HG03196 (cell line): ENCODE results near the gene UCMA.
"Not testable (repeated sequence)": the region's sequence is repeated elsewhere in the genome, so short reads cannot be mapped to it uniquely, and the experiment has no call there.

Experiments used
- ATAC-seq: cut with Tn5 transposase; IDR thresholded peaks from one replicate; pipeline ENCODE4 v1.9.1; 2021; ENCODE audit not compliant: unreplicated experiment

UCMA gene, protein sequence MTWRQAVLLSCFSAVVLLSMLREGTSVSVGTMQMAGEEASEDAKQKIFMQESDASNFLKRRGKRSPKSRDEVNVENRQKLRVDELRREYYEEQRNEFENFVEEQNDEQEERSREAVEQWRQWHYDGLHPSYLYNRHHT

DNA sequence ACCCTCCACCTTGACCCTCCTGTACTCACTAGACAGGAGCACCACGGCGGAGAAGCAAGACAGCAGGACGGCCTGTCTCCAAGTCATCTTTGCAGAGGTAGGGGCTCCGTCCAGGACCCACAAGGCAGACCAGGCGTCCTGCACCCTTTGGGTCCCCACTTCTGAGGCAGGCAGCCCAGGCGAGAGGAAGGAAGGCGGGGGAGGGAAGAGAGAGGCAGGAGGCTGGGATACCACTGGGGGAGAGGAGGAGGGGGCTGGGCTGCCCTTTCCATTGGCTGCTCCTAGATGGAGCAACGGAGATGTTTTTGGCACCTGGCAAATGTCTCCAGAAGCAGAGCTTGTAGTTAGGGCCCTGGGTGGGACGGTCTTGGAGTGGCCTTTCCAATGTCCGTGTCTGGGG is at the start of gene UCMA:
UCMA (minus strand) TSS at position 203 of the 400 bp plus-strand sequence; CDS start at position 87, 116 bp downstream.
- no peak for ATAC-seq

DNA sequence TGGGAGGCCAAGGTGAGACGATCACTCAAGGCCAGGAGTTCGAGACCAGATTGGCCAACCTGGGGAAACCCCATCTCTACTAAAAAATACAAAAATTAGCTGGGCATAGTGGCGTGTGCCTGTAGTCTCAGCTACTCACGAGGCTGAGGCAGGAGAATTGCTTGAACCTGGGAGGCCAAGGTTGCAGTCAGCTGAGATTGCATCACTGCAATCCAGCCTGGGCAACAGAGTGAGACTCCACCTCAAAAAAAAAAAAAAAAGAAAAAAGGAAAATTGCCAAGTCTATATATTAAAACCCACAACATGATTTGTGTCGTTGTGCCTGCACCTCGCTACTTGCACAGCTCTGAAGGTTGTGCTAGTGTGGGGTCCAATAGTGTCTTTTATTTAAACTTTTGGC is 48.2 kb upstream of the UCMA start:
- ATAC-seq: not testable (repeated sequence)

DNA sequence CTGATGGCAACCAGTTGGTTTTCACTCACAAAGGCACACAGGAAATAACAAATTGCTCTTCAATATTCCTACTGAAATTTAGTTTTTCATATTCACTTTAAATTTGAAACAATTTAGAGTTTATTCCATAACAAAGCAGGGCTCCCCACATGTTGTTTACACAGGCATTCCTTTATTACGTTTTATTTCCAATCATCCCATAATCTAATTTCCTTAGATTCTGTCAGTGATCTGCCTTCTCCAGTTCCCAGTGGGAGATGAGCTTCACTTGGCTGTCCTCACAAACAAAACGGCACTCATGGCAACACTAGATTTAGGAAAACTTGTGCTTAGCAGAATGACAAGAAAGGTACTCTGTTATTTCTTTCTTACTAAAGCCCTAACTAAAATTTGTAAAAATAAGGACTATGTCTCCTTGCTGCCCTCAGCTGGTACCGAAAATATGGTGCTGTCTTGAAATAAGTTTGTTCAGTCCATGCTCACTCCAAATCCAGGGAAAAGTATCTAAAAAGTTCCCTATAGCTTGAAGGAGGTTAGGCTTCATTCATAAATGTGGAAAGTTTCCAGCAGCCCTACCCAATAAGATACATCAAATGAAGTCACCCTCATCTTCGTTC is 42.7 kb upstream of the UCMA start:
- ATAC-seq: no peak

DNA sequence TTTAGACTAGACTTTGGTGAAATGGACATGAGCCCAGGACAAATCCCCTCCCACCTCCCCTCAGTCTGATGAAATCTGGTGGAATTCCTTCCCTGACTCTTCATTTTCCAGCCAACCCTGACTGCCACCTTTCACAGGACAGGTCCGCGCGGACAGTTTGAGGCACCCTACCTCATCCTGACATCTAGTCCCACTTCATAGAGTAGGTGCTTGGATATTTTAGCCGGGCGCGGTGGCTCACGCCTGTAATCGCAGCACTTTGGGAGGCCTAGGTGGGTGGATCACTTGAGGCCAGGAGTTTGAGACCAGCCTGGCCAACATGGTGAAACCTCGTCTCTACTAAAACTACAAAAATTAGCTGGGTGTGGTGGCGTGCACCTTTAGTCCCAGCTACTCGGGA is 42.0 kb upstream of the UCMA start:
- not testable (repeated sequence) for ATAC-seq

DNA sequence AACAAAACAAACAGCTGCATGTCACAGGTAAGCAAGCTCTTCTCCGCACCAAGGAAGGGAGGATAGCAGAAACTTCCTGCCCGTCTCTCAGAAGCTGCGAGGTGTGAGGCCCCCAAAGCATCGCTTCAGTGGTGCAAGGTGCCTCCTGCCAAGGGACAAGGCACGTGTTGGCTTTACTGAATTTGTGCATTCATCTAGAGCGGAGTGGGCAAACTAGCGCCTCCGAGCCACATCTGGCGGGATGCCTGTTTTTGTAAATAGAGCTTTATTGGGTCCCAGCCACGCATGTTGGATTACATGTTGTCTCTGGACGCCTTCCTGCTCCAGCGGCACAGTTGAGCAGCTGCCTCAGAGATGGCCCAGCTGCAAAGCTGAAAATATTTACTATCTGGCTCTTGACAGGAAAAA is 38.0 kb upstream of the UCMA start:
- ATAC-seq: peak; percentile 32

DNA sequence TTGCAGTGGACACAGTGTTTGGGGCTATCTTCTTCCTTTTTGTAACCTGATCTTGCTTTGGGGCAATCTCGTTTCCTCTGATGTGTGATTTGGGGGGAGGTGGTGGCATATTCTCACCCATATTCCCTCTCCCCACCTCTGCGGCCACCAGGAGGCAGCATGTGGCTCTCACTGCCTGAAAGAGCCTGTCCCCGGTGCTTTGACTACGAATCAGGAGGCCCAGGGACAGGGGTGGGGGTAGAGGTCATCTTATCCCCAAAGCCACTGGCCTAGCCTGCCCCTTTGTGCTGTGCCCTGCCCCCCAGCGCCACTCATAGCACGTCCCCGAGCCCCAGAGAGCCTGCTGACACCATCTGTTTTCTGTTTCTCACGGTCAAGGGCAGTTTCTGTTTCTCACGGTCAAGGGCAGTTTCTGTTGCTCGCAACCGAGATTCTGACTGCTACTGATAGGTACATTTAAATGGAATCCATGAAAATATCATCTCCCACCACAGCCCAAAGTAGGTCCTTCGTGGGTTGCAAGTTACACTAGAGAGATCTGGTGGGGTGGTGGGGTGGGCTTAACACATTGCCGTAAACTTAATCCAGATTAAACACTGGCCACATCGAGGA is 37.5 kb upstream of the UCMA start:
- peak; percentile 84 for ATAC-seq

DNA sequence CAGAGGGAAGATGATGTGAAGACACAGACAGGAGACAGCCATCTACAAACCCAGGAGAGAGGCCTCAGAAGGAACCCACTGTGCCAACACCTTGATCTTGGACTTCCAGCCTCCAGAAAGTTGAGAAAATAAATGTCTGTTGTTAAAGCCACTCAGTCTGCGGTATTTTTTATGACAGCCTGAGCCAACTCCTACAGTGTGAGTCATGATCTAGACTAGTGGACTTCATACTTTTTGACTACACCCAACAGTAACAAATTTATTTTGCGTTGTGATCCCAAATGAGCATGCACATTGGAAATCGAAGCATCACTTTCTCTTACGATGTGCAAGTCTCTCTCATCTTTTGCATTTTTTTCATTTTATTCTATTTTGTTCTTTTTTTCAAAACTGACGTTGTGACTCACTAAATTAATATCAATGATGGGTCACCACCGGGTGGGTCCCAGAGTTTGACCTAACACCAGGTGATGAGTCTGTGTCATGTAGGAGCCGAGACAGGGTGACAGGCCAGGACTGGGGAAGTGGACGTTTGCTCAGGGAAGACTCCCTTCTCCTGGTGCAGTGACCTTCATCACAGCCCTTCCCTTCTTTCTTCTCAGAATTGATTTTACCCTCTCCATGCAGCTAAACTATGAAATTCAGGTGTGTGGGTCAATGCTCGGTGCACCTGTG is 36.8 kb upstream of the UCMA start:
- no peak for ATAC-seq

DNA sequence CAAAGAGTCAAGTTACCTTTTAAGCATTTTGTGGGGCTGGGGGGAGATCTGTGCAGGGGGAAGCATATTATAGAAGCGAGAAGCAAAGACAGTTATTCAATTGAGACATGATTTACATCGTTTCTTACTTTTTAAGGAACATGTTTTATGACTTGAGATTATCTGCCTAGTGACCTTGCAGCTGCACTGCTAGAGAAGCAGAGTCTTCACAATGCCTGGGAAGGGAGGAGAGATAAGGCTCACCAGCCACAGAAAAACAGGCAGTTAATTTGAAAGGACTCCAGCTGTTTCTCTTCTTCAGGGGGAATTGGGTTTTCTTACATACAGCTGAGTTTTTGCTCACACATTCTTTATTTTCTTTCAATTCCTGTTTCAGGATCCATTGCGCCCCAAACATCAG is 34.7 kb upstream of the UCMA start:
- ATAC-seq: no peak

DNA sequence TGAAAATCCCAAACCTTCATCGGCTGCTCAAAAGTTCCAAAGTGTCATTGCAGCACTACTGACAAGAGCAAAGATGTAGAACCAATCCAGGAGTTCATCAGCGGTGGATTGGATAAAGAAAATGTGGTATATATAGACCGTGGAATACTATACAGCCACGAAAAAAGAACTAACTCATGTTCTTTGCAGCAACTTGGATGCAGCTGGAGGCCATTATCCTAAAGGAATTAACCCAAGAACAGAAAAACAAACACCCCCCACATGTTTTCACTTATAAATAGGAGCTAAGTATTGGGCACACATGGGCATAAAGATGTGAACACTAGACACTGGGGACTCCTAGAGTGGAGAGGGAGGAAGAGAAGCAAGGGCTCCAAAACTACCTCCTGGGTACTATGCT is 34.1 kb upstream of the UCMA start:
- no peak for ATAC-seq

DNA sequence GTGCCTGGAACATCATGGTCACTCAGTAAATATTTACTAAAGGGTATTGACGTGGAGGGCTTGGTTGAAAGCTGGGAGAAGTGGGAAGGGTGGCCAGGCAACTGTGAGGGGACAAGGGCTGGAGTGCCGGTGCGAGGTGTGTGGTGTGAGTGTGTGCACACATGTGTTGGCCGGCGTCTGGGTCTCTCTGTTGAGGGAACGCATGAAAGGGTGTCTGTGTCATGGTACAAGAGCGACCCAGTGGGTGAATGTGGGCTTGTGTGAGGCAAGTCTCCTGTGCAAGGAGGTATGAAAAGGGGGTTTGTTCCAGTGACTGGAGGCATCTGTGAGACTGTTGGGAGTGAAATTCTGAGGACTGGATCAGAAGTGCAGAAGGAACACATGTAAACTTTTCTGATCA is 29.4 kb upstream of the UCMA start:
- ATAC-seq: no peak

DNA sequence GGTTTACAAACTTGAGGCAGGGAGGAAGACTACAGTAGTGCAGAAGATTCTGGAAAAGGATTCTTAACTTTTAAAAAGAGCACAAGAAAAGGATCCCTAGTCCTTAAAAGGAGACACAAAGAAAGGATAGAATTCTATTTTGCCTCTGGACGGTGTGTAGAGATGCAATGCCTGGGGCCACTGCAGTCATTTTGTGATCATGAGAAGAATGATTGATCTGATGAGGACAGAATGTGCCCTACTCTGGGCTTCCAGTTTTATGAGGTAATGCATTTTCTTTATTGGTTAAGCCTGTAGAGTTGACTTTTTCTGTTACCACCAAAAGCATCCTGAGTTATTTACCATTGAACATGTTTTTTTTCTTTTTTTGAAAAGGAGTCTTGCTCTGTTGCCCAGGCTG is 28.3 kb upstream of the UCMA start:
- no peak for ATAC-seq

DNA sequence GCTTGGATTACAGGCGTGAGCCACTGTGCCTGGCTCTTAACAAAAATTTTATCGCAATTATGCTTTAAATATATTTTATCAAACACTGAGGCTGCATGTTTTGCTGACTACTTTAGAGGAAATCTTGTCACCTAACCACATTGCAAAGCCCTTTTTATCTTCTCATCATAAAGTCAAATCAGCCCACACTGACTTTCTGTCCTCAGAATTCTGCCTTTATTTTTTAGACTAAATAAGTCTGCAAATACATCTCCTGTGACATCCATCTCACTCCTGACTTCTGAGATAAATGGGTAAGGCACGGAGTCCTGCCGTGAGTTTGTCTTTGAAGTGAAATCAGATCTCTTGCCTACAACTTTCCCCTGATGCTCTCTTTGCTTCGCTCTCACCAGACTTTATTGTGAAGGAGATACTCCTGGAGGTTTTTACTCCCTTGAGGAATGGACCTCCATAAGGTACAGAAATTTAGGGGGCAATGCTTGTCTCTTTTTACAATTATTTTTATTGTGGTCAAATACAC is 23.5 kb upstream of the UCMA start:
- no peak for ATAC-seq

DNA sequence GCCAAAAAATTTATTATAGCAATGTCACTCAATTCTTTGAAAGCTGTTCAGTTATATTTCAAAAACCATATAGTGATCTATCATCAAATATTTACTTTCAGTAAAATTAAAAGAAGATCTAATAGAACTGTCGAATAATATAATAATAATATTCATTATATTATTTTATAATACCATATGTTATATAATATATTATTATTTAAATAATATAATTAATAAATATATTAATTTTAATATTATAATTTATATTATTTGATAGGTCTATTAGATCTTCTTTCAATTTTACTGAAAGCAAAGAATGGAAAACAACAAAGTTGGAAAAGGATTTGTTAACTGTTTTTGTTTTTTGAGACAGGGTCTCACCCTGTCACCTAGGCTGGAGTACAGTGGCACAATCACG is 22.5 kb upstream of the UCMA start:
- no peak for ATAC-seq

DNA sequence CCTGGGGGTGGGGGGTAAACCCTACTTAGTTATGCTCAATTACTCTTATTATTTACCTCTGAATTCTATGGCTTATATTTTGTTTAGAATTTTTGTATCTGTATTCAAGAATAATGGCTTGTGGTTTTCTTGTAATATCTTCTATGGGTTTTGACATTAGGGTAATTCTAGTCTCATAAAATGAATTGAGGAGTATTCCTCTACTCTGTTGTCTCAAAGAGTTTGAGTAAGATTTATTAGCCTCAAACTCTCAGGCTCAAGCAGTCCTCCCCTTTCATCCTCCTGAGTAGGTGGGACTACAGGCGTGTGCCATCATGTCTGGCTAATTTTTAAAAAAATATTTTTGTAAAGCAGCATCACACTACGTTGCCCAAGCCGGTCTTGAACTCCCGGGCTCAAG is 19.6 kb upstream of the UCMA start:
- ATAC-seq: no peak

DNA sequence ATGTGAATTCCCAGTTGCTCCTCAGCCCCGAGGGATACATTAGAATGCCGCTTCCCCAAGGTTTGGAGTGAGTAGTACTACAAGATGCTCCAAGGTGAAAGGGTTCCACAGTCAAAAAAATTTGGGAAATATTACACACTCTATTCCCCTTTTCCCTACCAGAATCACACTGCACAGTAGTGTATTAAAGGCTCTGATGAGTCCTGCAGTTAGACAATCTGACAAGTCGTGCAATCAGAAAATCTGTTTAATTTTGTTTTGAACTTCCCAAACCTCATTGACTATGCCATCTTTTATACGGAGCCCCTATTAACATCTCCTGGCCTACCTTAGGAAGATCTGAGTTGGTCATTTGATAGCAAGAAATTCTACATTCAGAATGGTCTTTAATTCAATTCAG is 13.6 kb upstream of the UCMA start:
- ATAC-seq: no peak

DNA sequence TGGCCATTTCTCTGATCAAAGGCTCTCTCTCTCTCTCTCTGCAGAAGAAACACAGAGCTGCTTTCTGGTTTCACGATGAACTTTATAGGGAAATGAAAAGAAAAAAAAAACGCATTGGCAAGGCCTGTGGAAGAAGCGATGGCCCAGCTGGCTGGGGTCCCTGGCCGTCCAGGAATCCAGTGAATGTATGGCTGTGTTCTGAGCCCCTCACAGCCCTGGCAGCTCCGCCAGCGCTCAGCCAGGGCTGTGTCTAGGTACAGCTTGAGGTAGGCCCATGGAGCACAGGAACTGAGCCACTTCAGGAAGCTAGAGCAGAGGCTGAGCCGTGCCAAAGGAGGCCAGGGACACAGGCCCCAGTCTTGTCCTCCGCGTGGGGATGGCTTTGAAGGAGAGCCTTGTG is 13.1 kb upstream of the UCMA start:
- ATAC-seq: no peak

DNA sequence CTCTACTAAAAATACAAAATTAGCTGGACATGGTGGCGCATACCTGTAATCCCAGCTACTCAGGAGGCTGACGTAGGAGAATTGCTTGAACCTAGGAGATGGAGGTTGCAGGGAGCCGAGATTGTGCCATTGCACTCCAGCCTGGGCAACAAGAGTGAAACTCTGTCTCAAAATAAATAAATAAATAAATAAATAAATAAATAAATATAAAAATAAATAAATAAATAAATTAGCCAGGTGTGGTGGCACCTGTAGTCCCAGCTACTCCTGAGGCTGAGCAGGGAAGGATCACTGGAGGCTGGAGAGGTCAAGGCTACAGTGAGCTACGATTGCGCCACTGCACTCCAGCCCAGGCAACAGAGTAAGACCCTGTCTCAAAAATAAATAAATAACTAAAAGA is 8.1 kb upstream of the UCMA start:
- not testable (repeated sequence) for ATAC-seq

DNA sequence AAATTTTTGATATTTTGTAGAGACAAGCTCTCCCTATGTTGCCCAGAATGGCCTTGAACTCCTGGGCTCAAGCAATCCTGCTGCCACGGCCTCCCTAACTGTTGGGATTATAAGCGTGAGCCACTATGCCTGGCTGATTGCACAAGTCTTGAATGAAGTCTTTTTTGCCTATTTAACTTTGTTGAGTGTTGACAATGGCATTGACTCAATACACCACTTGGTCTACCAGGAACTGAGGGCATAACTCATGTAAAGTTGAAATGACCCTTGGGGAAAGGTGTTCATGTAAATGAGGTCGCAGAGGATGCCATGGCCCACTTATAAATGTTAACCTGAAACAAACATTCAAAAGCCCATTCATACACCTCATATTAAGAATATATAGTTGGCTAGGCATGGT is 7.4 kb upstream of the UCMA start:
- ATAC-seq: no peak

DNA sequence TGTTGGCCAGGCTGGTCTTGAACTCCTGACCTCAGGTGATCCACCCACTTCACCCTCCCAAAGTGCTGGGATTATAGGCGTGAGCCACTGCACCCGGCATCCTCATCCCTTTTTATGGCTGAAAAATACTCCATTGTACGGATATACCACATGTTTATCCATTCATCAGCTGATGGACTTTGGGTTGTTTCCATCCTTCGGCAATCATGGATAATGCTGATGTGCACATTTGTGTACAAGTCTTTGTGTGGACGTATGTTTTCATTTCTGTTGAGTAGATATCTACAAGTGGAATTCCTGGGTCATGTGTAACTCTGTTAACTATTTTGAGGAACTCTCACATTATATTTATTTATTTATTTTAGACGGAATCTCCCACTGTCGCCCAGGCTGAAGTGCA is 5.7 kb upstream of the UCMA start:
- no peak for ATAC-seq

DNA sequence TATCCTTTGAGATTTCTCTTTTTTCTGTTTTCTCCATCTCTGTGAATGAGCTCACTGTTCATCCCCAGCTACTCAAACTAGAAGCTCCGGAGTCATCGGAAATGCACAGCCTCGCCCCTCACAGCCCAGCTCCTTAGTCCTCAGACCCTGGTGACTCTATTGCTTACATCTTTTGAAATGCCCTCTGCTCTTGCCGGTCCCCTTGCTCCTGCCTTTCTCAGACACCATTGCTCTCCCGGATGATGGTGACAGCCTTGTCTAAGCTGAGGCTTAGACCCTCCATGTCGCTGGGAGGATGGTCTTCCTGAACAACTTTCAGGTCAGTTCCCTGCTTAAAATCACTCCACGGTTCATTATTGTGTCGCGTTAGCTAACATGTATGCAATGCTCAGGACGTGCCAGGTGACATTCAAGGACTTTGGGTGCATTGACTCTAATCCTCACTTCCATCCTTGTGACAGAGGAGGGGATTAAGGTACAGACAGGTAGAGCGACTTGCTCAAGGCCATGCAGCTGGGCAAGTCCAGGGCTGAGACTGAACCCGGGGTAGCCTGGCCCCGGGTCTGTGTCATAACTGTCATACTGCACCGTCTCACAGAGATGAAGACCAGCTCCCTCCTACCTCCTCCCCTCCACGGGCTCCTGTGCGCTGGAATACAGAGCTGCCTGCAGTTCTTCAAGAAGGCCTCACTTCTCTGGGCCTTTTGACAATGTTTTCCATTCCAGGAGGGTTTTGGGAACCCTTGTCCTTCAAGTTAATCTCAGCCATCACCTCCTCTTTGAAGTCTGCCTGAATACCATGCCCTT is 4.3 kb upstream of the UCMA start:
- ATAC-seq: no peak

DNA sequence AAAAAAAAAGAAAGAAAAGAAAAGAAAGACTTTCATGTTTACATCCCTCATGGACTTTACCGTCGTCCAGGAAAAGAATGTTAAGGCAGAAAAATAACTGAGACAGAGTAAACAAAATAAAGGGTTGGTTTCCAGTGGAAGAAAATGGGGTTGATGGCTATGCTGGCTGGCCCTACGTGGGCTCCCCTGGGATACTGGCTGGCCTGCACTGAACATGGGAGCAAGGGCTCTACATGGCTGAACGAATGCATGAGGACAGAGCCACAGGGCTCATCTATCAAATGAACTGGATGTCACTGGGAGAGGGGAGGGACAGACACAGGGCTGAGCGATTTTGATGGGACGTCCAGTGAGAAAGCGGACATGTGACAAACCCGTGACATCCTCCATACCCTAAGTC is 2.5 kb upstream of the UCMA start:
- ATAC-seq: no peak
